Measurements from ENCODE around the gene KHDC4.
"Not testable (repeated sequence)": the region's sequence is repeated elsewhere in the genome, so short reads cannot be mapped to it uniquely, and the experiment has no call there.

KHDC4 gene

GRCh38 chr1:155932487-155932886 is 1.7 kb downstream of the KHDC4 start:
- TF ChIP-seq CSDC2 (CRISPR knock-in tag; IDR thresholded peaks at IDR 0.05) (no peak), ZNF8 (CRISPR knock-in tag; IDR thresholded peaks at IDR 0.05) (no peak), POU6F1 (CRISPR knock-in tag; IDR thresholded peaks at IDR 0.05; ENCODE audit: borderline replicate concordance, low read depth) (no peak), SNAI2 (CRISPR knock-in tag; IDR thresholded peaks at IDR 0.05) (no peak), ZNF70 (CRISPR knock-in tag; IDR thresholded peaks at IDR 0.05) (no peak), BACH2 (CRISPR knock-in tag; IDR thresholded peaks at IDR 0.05; ENCODE audit: borderline replicate concordance) (no peak), GLIS3 (CRISPR knock-in tag; IDR thresholded peaks at IDR 0.05) (no peak), ESRRG (CRISPR knock-in tag; IDR thresholded peaks at IDR 0.05) (no peak), TCF4 (CRISPR knock-in tag; IDR thresholded peaks at IDR 0.05; ENCODE audit: borderline replicate concordance) (no peak), ZFP30 (CRISPR knock-in tag; IDR thresholded peaks at IDR 0.05) (no peak), TOX (CRISPR knock-in tag; IDR thresholded peaks at IDR 0.05; ENCODE audit: borderline replicate concordance) (no peak), OSR1 (CRISPR knock-in tag; IDR thresholded peaks at IDR 0.05) (no peak), TSHZ2 (CRISPR knock-in tag; IDR thresholded peaks at IDR 0.05) (no peak), ZFP3 (CRISPR knock-in tag; IDR thresholded peaks at IDR 0.05) (no peak), CREB5 (CRISPR knock-in tag; IDR thresholded peaks at IDR 0.05; ENCODE audit: low read depth) (no peak), CSRNP3 (CRISPR knock-in tag; IDR thresholded peaks at IDR 0.05) (no peak), PPARA (CRISPR knock-in tag; IDR thresholded peaks at IDR 0.05; ENCODE audit: borderline replicate concordance) (no peak)

GRCh38 chr1:155932081-155932480 is 2.1 kb downstream of the KHDC4 start:
- no peak for ATAC-seq
- no peak for TF ChIP-seq ZNF8 (CRISPR knock-in tag; IDR thresholded peaks at IDR 0.05)
- TF ChIP-seq RARB (CRISPR knock-in tag; IDR thresholded peaks at IDR 0.05): no peak
- no peak for TF ChIP-seq ZFP30 (CRISPR knock-in tag; IDR thresholded peaks at IDR 0.05)
- no peak for TF ChIP-seq ZNF70 (CRISPR knock-in tag; IDR thresholded peaks at IDR 0.05)

More at GRCh38 chr1:155932487-155932886, 1.7 kb downstream of the KHDC4 start:
- no peak for ATAC-seq

GRCh38 chr1:155931332-155932038 is 2.7 kb downstream of the KHDC4 start:
- TF ChIP-seq ZC3H10 (CRISPR knock-in tag; IDR thresholded peaks at IDR 0.05) (peak; percentile 25; the same call in 1 of the 2 replicates), ZNF565 (CRISPR knock-in tag; conservative IDR thresholded peaks at IDR 0.05; ENCODE audit: low read depth) (no peak)
- ATAC-seq: peak; percentile 30

GRCh38 chr1:155930725-155931124 is 3.5 kb downstream of the KHDC4 start:
- ATAC-seq: not testable (repeated sequence)

GRCh38 chr1:155929057-155929456 is 5.2 kb downstream of the KHDC4 start:
- ATAC-seq: no peak
- no peak for TF ChIP-seq ESRRG (CRISPR knock-in tag; IDR thresholded peaks at IDR 0.05)
- no peak for TF ChIP-seq ISL1 (CRISPR knock-in tag; IDR thresholded peaks at IDR 0.05)
- TF ChIP-seq RARB (CRISPR knock-in tag; IDR thresholded peaks at IDR 0.05): no peak
- no peak for TF ChIP-seq POU6F1 (CRISPR knock-in tag; IDR thresholded peaks at IDR 0.05; ENCODE audit: borderline replicate concordance, low read depth)
- TF ChIP-seq ZNF70 (CRISPR knock-in tag; IDR thresholded peaks at IDR 0.05): no peak
- no peak for TF ChIP-seq ZFP30 (CRISPR knock-in tag; IDR thresholded peaks at IDR 0.05)
- TF ChIP-seq BACH2 (CRISPR knock-in tag; IDR thresholded peaks at IDR 0.05; ENCODE audit: borderline replicate concordance): no peak
- no peak for TF ChIP-seq CSRNP3 (CRISPR knock-in tag; IDR thresholded peaks at IDR 0.05)

Data from SK-N-SH treated with all-trans-retinoic acid at 6 μM for 48 hours (cell line).